T-helper 1 cell treated with Interleukin-12 subunit alpha and Interleukin-12 subunit beta and Interleukin-4 antibody, amounts not matched to agents 30 ng/mL and 1 ng/mL, for 36 hours (primary cell): ENCODE results near the gene ATP1A1. TPM values are rescaled to one million over a fixed set of nuclear protein-coding genes. Genes with fewer than 3 reads are reported as not detected.

ENCODE experiments used
- intact Hi-C: fragments of 100-400 bp; cut with micrococcal nuclease; formaldehyde crosslinking; loops from one replicate; pipeline ENCODE4 v1.15.1; 2024
- total RNA-seq: library from RNA; stranded (reverse); gene quantifications from 2 replicates; pipeline ENCODE4 v1.2.3, GENCODE V29; 2022

The ATP1A1 gene
- total RNA-seq, 1 donor from 2014 or later: 233 TPM

GRCh38 chr1:116411784-116412479 lies 38.9 kb downstream of the ATP1A1 start:
- intact Hi-C loops: no loop called here

- intact Hi-C loops: no loop called here
Measured at GRCh38 chr1:116412480-116412798, 39.4 kb downstream of the ATP1A1 start.

- intact Hi-C loops: no loop called here
Measured at GRCh38 chr1:116412898-116413297, 39.9 kb downstream of the ATP1A1 start.

- intact Hi-C loops: no loop called here
Measured at GRCh38 chr1:116413414-116413813, 40.4 kb downstream of the ATP1A1 start.

GRCh38 chr1:116414364-116414763 lies 41.3 kb downstream of the ATP1A1 start:
- intact Hi-C loops: no loop called here

GRCh38 chr1:116415200-116415698 lies 42.2 kb downstream of the ATP1A1 start:
- intact Hi-C loops: loop anchor here (5.0 kb wide), 3 partner anchors 72 to 647 kb away; partner anchors contain the start of gene TTF2

GRCh38 chr1:116415699-116416533 lies 42.9 kb downstream of the ATP1A1 start:
- intact Hi-C loops: loop anchor here (5.0 kb wide), 3 partner anchors 71 to 646 kb away; partner anchors contain the start of gene TTF2

- intact Hi-C loops: loop anchor here (5.0 kb wide), 3 partner anchors 70 to 645 kb away; partner anchors contain the start of gene TTF2
Measured at GRCh38 chr1:116416854-116417513, 43.9 kb downstream of the ATP1A1 start.

GRCh38 chr1:116417678-116418077 lies 44.6 kb downstream of the ATP1A1 start:
- intact Hi-C loops: loop anchor here (1.0 to 5.0 kb wide), 10 partner anchors 39 to 645 kb away; partner anchors contain the start of genes ATP1A1 and TTF2

GRCh38 chr1:116418091-116418830 lies 45.2 kb downstream of the ATP1A1 start:
- intact Hi-C loops: loop anchor here (1.0 to 5.0 kb wide), 10 partner anchors 40 to 644 kb away; partner anchors contain the start of genes ATP1A1 and TTF2

- intact Hi-C loops: loop anchor here (2.0 kb wide), 1 partner anchor 14 kb away; no protein-coding TSS in a partner anchor
Measured at GRCh38 chr1:116420417-116421200, 47.6 kb downstream of the ATP1A1 start.

- intact Hi-C loops: no loop called here
Measured at GRCh38 chr1:116424438-116424837, 51.4 kb downstream of the ATP1A1 start.

- intact Hi-C loops: no loop called here
Measured at GRCh38 chr1:116424863-116425262, 51.8 kb downstream of the ATP1A1 start.

GRCh38 chr1:116425987-116426386 lies 52.9 kb downstream of the ATP1A1 start:
- intact Hi-C loops: no loop called here

- intact Hi-C loops: no loop called here
Measured at GRCh38 chr1:116426401-116426800, 53.4 kb downstream of the ATP1A1 start.

- intact Hi-C loops: no loop called here
Measured at GRCh38 chr1:116428576-116428975, 55.5 kb downstream of the ATP1A1 start.

GRCh38 chr1:116429821-116430374 lies 56.9 kb downstream of the ATP1A1 start:
- intact Hi-C loops: no loop called here

- intact Hi-C loops: no loop called here
Measured at GRCh38 chr1:116431870-116432500, 58.9 kb downstream of the ATP1A1 start.

GRCh38 chr1:116432655-116433265 lies 59.7 kb downstream of the ATP1A1 start:
- intact Hi-C loops: no loop called here
